HepG2 (cell line): ENCODE measurements around the gene HOXA9. TPM values are rescaled to one million over a fixed set of nuclear protein-coding genes. Genes with fewer than 3 reads are reported as not detected.

Experiments
- ATAC-seq: fragments of 200-7000 bp; cut with Tn5 transposase; 3 replicates; pipeline ENCODE4 v1.9.1; 2020; ENCODE audit warnings: mild to moderate bottlenecking, moderate library complexity
- BruUV-seq: library from RNA; stranded (reverse); fragments of 400-500 nt; replicated peaks from 2 replicates; lab custom pipeline; 2021; lab: Mats Ljungman, UMichigan
- CTCF ChIA-PET: fragments of 300-600 bp; formaldehyde crosslinking; extraction: SDS; loops from one replicate; lab custom pipeline; 2021; ENCODE audit warnings: low total read pairs, inconsistent platforms, low intra/inter-chr PET ratio; lab: Yijun Ruan, JAX
- POLR2A ChIA-PET: fragments of 350-600 bp; sonication (Branson Sonifier 250); formaldehyde crosslinking; loops from one replicate; lab custom pipeline; 2020; ENCODE audit warnings: antibody characterized with exemption, inconsistent platforms; lab: Yijun Ruan, JAX
- DNase-seq: peaks from one replicate; pipeline ENCODE4 v3.0.0-alpha.2; 2015; ENCODE audit warnings: low spot score
- FAIRE-seq: peaks from 3 replicates; lab custom pipeline; 2011; peaks lifted over from hg19 to GRCh38; lab: Jason Lieb, UNC
- H2AFZ ChIP-seq: one replicate; pipeline ENCODE4 v1.6.1; 2011; ENCODE audit warnings: low read length, inconsistent platforms
- H3K27ac ChIP-seq: fragments of 300-600 bp; 3 replicates; pipeline ENCODE4 v1.8.0; 2011; ENCODE audit warnings: mixed run types, mild to moderate bottlenecking, mixed read lengths, low read length, inconsistent platforms; ENCODE audit not compliant: insufficient read depth; ENCODE audit errors: extremely low read length
- H3K27me3 ChIP-seq, 2 experiments: fragments of 200-600 bp in 1 of 2; 2 replicates in 1 of 2; 3 replicates in 1 of 2; pipeline versions ENCODE4 v1.6.0 to v1.8.0; 2011; ENCODE audit warnings: low read length in 2 of 2, mild to moderate bottlenecking in 2 of 2, moderate library complexity in 2 of 2, inconsistent platforms in 1 of 2; ENCODE audit not compliant: insufficient read depth in 2 of 2, control insufficient read depth in 1 of 2
- H3K36me3 ChIP-seq, 2 experiments: fragments of 200-600 bp in 1 of 2; replicated peaks in 1 of 2; 2 replicates in 1 of 2; 3 replicates in 1 of 2; pipeline versions ENCODE4 v1.5.1 to v1.8.0; 2011; ENCODE audit warnings: low read length in 2 of 2, inconsistent platforms in 1 of 2; ENCODE audit not compliant: insufficient read depth in 2 of 2, control insufficient read depth in 1 of 2
- H3K4me1 ChIP-seq: 2 replicates; pipeline ENCODE4 v1.5.1; 2012; ENCODE audit warnings: low read length, inconsistent platforms; ENCODE audit not compliant: insufficient read depth
- H3K4me2 ChIP-seq: 2 replicates; pipeline ENCODE4 v1.6.0; 2011; ENCODE audit warnings: low read depth, low read length, inconsistent platforms
- H3K4me3 ChIP-seq, 3 experiments: fragments of 200-600 bp in 1 of 3; sonication (generic), shearing (Covaris generic) in 1 of 3; replicated peaks in 1 of 3; 2 replicates each; pipeline ENCODE4 v1.5.1; 2011 to 2016; ENCODE audit warnings: low read length in 3 of 3, inconsistent platforms in 2 of 3, low read depth in 2 of 3, mild to moderate bottlenecking in 2 of 3, control low read depth in 1 of 3, mixed read lengths in 1 of 3; ENCODE audit not compliant: insufficient read depth in 1 of 3
- H3K79me2 ChIP-seq: one replicate; pipeline ENCODE4 v1.6.1; 2011; ENCODE audit warnings: low read length, inconsistent platforms; ENCODE audit not compliant: insufficient read depth
- H3K9ac ChIP-seq: 2 replicates; pipeline ENCODE4 v1.6.0; 2011; ENCODE audit warnings: mild to moderate bottlenecking, low read depth, low read length, inconsistent platforms; ENCODE audit not compliant: insufficient read depth
- H3K9me3 ChIP-seq: 2 replicates; pipeline ENCODE4 v1.5.1; 2012; ENCODE audit warnings: mild to moderate bottlenecking, low read length
- H4K20me1 ChIP-seq: 2 replicates; pipeline ENCODE4 v1.6.0; 2011; ENCODE audit warnings: inconsistent platforms, mild to moderate bottlenecking, low read length, moderate library complexity; ENCODE audit not compliant: insufficient read depth
- HNRNPLL ChIP-seq: fragments of 200-400 bp; formaldehyde crosslinking; IDR thresholded peaks from 2 replicates; pipeline ENCODE4 v1.6.1; 2017; ENCODE audit warnings: mild to moderate bottlenecking, low read depth, low read length; ENCODE audit not compliant: poor library complexity, severe bottlenecking
- KDM5A ChIP-seq: fragments of 200-600 bp; sonication (generic); IDR thresholded peaks from 2 replicates; pipeline ENCODE4 v1.7.0; 2018; ENCODE audit warnings: antibody characterized with exemption, mild to moderate bottlenecking, low read length, borderline replicate concordance
- KLF9 ChIP-seq: IDR thresholded peaks from 2 replicates; pipeline ENCODE4 v1.6.1; 2016; ENCODE audit warnings: low read depth
- MAFK ChIP-seq, 2 experiments: IDR thresholded peaks in 1 of 2; conservative IDR thresholded peaks in 1 of 2; 2 replicates each; pipeline ENCODE4 v1.6.1; 2011; ENCODE audit warnings: improper control_type of control experiment in 2 of 2, low read length in 2 of 2
- NFRKB ChIP-seq: fragments of 450-650 bp; IDR thresholded peaks from 2 replicates; pipeline ENCODE4 v1.6.1; 2017
- NR2F1 ChIP-seq, 2 experiments: fragments of 450-650 bp in 1 of 2; formaldehyde crosslinking in 1 of 2; IDR thresholded peaks; 2 replicates each; pipeline versions ENCODE4 v1.5.0 to v1.6.1; 2016 to 2020; ENCODE audit warnings: mild to moderate bottlenecking in 1 of 2, missing compliant biosample characterization in 1 of 2, missing genetic modification reagents in 1 of 2, moderate library complexity in 1 of 2
- SP140L ChIP-seq: sonication (generic); formaldehyde crosslinking; IDR thresholded peaks from 2 replicates; pipeline ENCODE4 v1.4.0; 2020; ENCODE audit warnings: missing genetic modification reagents, borderline replicate concordance
- TCF7L2 ChIP-seq: IDR thresholded peaks from 2 replicates; pipeline ENCODE4 v1.6.1; 2011; ENCODE audit warnings: mild to moderate bottlenecking, low read depth, low read length, moderate library complexity
- ZNF329 ChIP-seq: sonication (generic); formaldehyde crosslinking; IDR thresholded peaks from 2 replicates; pipeline ENCODE4 v1.9.0; 2021; ENCODE audit warnings: low read depth, mild to moderate bottlenecking, missing genetic modification reagents
- ZNF616 ChIP-seq: sonication (generic); formaldehyde crosslinking; IDR thresholded peaks from 2 replicates; pipeline ENCODE4 v1.5.0; 2020; ENCODE audit warnings: low read depth, mild to moderate bottlenecking, missing genetic modification reagents
- WGBS: methylation state at CpG from one replicate; pipeline ENCODE4 v1.1.6; 2017; ENCODE audit warnings: low lambda C conversion rate; 5-methylcytosine and 5-hydroxymethylcytosine counted together
- in situ Hi-C: cut with HindIII; loops from 2 replicates; pipeline ENCODE4 v1.10.0; 2017; ENCODE audit warnings: low pct_unique_long_range_greater_than_20kb; ENCODE audit not compliant: extremely low pct_ligation_motif_present
- intact Hi-C: fragments of 100-400 bp; cut with micrococcal nuclease; formaldehyde crosslinking; loops from one replicate; pipeline ENCODE4 v1.10.0; 2022; ENCODE audit not compliant: unreplicated experiment
- polyA plus RNA-seq, 8 experiments: library from polyadenylated mRNA; depleted of rRNA in 3 of 8; stranded (reverse) in 7 of 8; unstranded in 1 of 8; fragments of >200 nt; fragmentation: Illumina TruSeq in 4 of 8; extraction: Trizol in 4 of 8; gene quantifications; 2 replicates each; pipeline versions ENCODE4 v1.2.1 to v1.2.3, GENCODE V29; 2011 to 2016; ENCODE audit warnings: low read depth in 4 of 8, missing spikeins in 1 of 8, mixed read lengths in 1 of 8; ENCODE audit not compliant: insufficient read depth in 1 of 8
- total RNA-seq, 5 experiments: library from RNA; depleted of rRNA; stranded (reverse); fragments of >200 nt; fragmentation: Illumina TruSeq; extraction: Trizol; gene quantifications; 2 replicates each; pipeline ENCODE4 v1.2.3, GENCODE V29; 2016; ENCODE audit warnings: low read depth in 1 of 5
- TF ChIP-seq, protein P1 (sequence below): sonication (generic); formaldehyde crosslinking; IDR thresholded peaks from 2 replicates; pipeline ENCODE4 v1.5.1; 2020; ENCODE audit warnings: missing genetic modification reagents, mild to moderate bottlenecking, borderline replicate concordance
- TF ChIP-seq, protein P2 (sequence below): IDR thresholded peaks from 2 replicates; pipeline ENCODE4 v1.6.1; 2012; ENCODE audit warnings: inconsistent platforms

HOXA9 gene
- total and polyA plus RNA-seq, 2 of the 13 experiments (the other 11 are each of a cell fraction or from before 2014, with no cell fraction given) = not detected

DNA sequence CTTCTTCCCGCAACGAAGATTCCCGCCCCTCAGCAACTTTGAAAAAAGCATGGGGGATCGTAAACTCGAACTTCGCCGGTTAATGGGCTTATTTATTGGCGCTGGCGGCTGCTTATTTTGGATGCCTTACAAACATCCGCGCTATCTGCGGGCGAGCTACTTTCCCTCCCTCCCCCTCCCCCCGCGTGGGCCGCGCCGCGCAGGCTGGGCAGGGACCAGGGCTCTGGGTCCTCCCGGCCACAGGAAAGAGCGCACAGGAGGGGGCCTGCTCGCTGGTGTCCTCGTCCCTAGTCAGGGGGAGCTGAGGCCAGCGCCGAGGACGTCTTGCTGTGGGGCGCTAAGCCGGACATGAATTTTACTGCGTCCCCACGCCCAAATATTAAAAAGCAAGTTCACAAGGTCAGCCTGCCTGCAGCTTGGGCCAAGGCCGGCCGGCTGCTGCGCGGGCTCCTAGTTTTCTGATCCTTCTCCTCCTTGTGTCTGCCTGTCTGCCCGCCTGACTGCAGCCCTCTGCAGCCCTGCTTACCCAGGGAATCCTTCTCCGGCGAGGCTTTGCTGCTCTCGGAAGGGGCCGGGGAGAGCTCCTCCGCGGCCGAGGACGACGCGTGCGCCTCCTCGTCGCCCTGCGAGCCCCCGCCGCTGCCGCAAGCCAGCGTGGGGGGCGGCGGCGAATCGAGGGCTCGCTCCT is 7.6 kb upstream of the HOXA9 start:
- BruUV-seq = no TSS peak
- 57% methylated on average over 14 of the region's 58 CpGs for WGBS
- POLR2A ChIA-PET = no interaction called here
- no peaks in the 10 kb centered on the region for H3K36me3 ChIP-seq
- peak overlapping the region; percentile 58 for H3K4me2 ChIP-seq
- H3K4me1 ChIP-seq = peaks cover 18% of the 10 kb centered on the region
- no peaks in the 10 kb centered on the region for H3K9me3 ChIP-seq
- H3K27me3 ChIP-seq = peaks cover 0 to 68% of the 10 kb centered on the region in 2 experiments
- FAIRE-seq = no peak
- no peaks in the 10 kb centered on the region for H3K79me2 ChIP-seq
- intact Hi-C loops = no loop called here
- no peak overlapping the region for H2AFZ ChIP-seq
- TF ChIP-seq HNRNPLL (peak; percentile 30), KLF9 (CRISPR knock-in tag) (no peak)
- TF ChIP-seq, all 625 proteins: peak for 1
- Histone ChIP-seq H3K9ac (no peak overlapping the region), H3K4me3 (peak overlapping the region; percentile 16 to 51 (median 16); a peak in 4 of 6 replicates), H3K27ac (no peak overlapping the region), H4K20me1 (no peaks in the 10 kb centered on the region)
- ATAC-seq (peak; percentile 25), DNase-seq (no peak)
- in situ Hi-C loops = loop anchor here (25.0 kb wide), 1 partner anchor 1086 kb away; no protein-coding TSS in a partner anchor
- CTCF ChIA-PET = no interaction called here

DNA sequence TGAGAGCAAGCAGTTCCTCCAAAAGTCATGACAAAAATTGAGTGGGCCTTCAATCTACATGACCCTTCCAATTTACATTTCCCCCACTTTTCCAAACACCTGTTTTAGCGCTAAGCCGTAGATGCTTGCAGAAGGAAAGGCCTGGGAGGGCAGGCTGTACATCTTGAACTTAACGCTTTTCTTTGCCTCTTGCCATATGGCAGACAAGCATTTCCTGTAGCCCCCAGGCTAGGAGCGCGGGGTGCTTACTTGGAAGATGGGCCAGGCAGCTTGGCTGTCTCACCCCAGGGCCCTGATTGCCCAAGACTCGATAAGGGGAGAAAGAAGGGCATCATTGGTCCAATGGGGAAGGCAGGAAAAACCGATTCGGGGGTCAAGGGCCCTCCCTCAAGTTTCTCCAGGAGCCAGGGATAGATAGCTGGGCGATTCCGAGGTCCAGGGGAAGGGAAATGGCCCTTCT is 7.0 kb upstream of the HOXA9 start:
- Histone ChIP-seq H3K4me3 (no peak overlapping the region; a peak in 1 of 6 replicates), H3K4me1 (peaks cover 18% of the 10 kb centered on the region), H3K9ac (no peak overlapping the region), H3K79me2 (no peaks in the 10 kb centered on the region), H3K27me3 (peaks cover 0 to 64% of the 10 kb centered on the region in 2 experiments), H2AFZ (no peak overlapping the region), H3K36me3 (no peaks in the 10 kb centered on the region), H4K20me1 (no peaks in the 10 kb centered on the region), H3K9me3 (no peaks in the 10 kb centered on the region), H3K4me2 (peak overlapping the region; percentile 41; the same call in 1 of the 2 replicates), H3K27ac (no peak overlapping the region)
- 71% methylated on average over 10 of the region's 10 CpGs for WGBS
- ATAC-seq (no peak), DNase-seq (no peak), FAIRE-seq (no peak)
- intact Hi-C loops (no loop called here), in situ Hi-C loops (loop anchor here (25.0 kb wide), 1 partner anchor 1085 kb away; no protein-coding TSS in a partner anchor)
- ChIA-PET CTCF (no interaction called here), POLR2A (interaction anchor here (0.9 kb wide), 1 partner anchor 11 kb away, joined by 3 read pairs; no protein-coding TSS in a partner anchor)
- TF ChIP-seq MAFK (conservative IDR thresholded peaks at IDR 0.05 in 1 of 2, IDR thresholded peaks at IDR 0.05 in 1 of 2; ENCODE audit: low read length in 2 of 2) (no peak), ZNF616 (CRISPR knock-in tag) (no peak), TCF7L2 (no peak), SP140L (CRISPR knock-in tag) (no peak), NR2F1 (CRISPR knock-in tag; IDR thresholded peaks at IDR 0.05) (no peak), KDM5A (no peak), NFRKB (no peak), ZNF329 (CRISPR knock-in tag) (no peak)
- TF ChIP-seq, protein P1, sequence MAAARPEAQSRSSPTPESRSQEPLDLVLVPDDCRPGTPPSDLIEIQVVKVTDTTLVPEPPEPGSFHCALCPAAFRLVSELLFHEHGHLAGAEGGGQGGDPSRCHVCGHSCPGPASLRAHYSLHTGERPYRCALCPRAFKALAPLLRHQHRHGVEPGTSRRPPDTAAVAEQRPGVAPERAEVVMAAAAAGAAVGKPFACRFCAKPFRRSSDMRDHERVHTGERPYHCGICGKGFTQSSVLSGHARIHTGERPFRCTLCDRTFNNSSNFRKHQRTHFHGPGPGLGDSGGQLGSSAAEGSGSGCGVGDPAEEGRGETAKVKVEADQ (CRISPR knock-in tag) = no peak
- TF ChIP-seq, protein P2, sequence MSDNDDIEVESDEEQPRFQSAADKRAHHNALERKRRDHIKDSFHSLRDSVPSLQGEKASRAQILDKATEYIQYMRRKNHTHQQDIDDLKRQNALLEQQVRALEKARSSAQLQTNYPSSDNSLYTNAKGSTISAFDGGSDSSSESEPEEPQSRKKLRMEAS = no peak
- no TSS peak for BruUV-seq
